OCI-LY7 (cell line): Measurements from ENCODE around the gene NMD3.

ENCODE experiments used
- CTCF ChIP-seq: fragments of 200-600 bp; sonication (generic); conservative IDR thresholded peaks from 2 replicates; pipeline ENCODE4 v1.5.1; 2014; ENCODE audit warnings: mild to moderate bottlenecking, antibody characterized with exemption, low read length, moderate library complexity, mixed read lengths
- EZH2phosphoT487 ChIP-seq: fragments of 200-600 bp; sonication (generic); IDR thresholded peaks from 2 replicates; pipeline ENCODE4 v1.6.1; 2018; ENCODE audit warnings: low read depth, borderline replicate concordance, mild to moderate bottlenecking, mixed run types, antibody characterized with exemption, low read length, moderate library complexity, mixed read lengths

- no peak for TF ChIP-seq CTCF
- TF ChIP-seq EZH2phosphoT487 = no peak
Observed at GRCh38 chr3:161219495-161219894, 1.6 kb upstream of the NMD3 start.
